GM21737 (cell line): Measurements from ENCODE around the gene RAD9A.

Experiments
- ATAC-seq: cut with Tn5 transposase; IDR thresholded peaks from one replicate; pipeline ENCODE4 v1.9.1; 2021; ENCODE audit warnings: mild to moderate bottlenecking, moderate library complexity; ENCODE audit not compliant: unreplicated experiment

Gene RAD9A

GRCh38 chr11:67437809-67438157 is 46.0 kb downstream of the RAD9A start:
- no peak for ATAC-seq

GRCh38 chr11:67438158-67438902 is 46.5 kb downstream of the RAD9A start:
- ATAC-seq = no peak

- no peak for ATAC-seq
These were observed 47.8 kb downstream of the RAD9A start for GRCh38 chr11:67439321-67440228.

- no peak for ATAC-seq
These were observed 48.7 kb downstream of the RAD9A start for GRCh38 chr11:67440229-67441097.

GRCh38 chr11:67441098-67441563 is 49.3 kb downstream of the RAD9A start:
- ATAC-seq = no peak

GRCh38 chr11:67441731-67442351 is 50.1 kb downstream of the RAD9A start:
- ATAC-seq = no peak

- peak; percentile 4 for ATAC-seq
These were observed 51.0 kb downstream of the RAD9A start for GRCh38 chr11:67442504-67443404.

GRCh38 chr11:67445515-67445914 is 53.7 kb downstream of the RAD9A start:
- ATAC-seq = no peak
